Lower leg skin (tissue), 4 donors: ENCODE data around the gene VIL1. TPM values are rescaled to one million over a fixed set of nuclear protein-coding genes. Genes with fewer than 3 reads are reported as not detected.

Experiments
- DNase-seq, 2 donors: peaks; one replicate each; pipeline ENCODE4 v3.0.0-alpha.2; 2019; ENCODE audit warnings: low spot score in 2 of 2
- H3K4me3 ChIP-seq: fragments of 200-600 bp; sonication (generic); 2 replicates; pipeline ENCODE4 v1.5.1; 2017; ENCODE audit warnings: mild to moderate bottlenecking, low read depth; ENCODE audit not compliant: poor library complexity, severe bottlenecking
- POLR2A ChIP-seq, 2 donors: fragments of 450-650 bp; IDR thresholded peaks; one replicate each; pipeline ENCODE4 v1.6.1; 2016 to 2017; ENCODE audit warnings: antibody characterized with exemption in 2 of 2, mild to moderate bottlenecking in 1 of 2, moderate library complexity in 1 of 2
- WGBS, 2 donors: methylation state at CpG; one replicate each; pipeline ENCODE4 v1.1.5; 2018; 5-methylcytosine and 5-hydroxymethylcytosine counted together
- intact Hi-C: fragments of 100-400 bp; cut with DNase I; formaldehyde crosslinking; loops from one replicate; pipeline ENCODE4 v1.15.0; 2023; ENCODE audit warnings: low total_unique reads
- total RNA-seq, 4 donors: library from RNA; depleted of rRNA; stranded (reverse); fragments of >200 nt; gene quantifications; one replicate each; pipeline ENCODE4 v1.1.0, GENCODE V29; 2016
- TF ChIP-seq, protein P1 (sequence below), 3 donors: fragments of 450-650 bp; IDR thresholded peaks; one replicate each; pipeline ENCODE4 v1.5.1; 2016; ENCODE audit warnings: antibody characterized with exemption in 3 of 3, mild to moderate bottlenecking in 3 of 3, moderate library complexity in 2 of 3

The VIL1 gene
- total RNA-seq, 4 donors from 2014 or later, result 0.84 to 0.98 TPM; not detected in 2

DNA sequence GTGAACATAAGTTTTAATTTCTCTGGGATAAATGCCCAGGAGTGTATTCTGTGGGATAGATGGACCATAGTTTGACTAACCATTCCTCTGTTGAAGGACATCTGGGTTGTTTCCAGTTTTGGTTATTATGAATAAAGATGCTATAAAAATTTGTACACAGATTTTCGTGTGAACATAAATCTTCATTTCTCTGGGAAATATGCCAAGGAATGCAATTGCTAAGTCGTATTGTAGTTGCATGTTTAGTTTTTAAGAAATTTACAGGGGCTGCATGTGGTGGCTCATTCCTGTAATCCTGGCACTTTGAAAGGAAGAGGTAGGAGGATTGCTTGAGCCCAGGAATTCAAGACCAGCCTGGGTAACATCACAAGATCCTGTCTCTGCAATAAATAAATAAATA, 43.7 kb upstream of the VIL1 start:
- intact Hi-C loops, result no loop called here
- WGBS, 2 donors, result 19% methylated on average over 2 of the region's 2 CpGs
- no peak for DNase-seq

DNA sequence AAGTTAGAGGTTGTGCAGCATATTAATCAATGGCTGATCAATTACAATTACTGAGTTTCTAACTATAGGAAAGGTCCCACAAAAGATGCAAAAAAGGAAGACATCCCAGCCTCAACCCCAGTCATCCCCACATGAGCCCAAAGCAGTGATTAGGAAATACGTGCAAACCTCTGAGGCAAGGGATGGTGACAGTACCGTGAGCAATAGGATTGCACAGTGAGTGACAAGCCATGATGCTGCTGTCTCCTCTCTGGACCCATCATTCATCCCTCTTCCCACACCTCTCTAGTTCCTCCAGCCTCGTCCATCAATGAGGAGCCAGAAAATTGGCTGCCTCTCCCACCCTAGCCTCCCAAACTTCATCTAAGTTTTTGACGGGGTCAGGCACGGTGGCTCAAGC, 40.9 kb upstream of the VIL1 start:
- H3K4me3 ChIP-seq, result no peak overlapping the region
- intact Hi-C loops, result no loop called here
- TF ChIP-seq POLR2A (IDR thresholded peaks at IDR 0.05), result no peak
- TF ChIP-seq, protein P1, sequence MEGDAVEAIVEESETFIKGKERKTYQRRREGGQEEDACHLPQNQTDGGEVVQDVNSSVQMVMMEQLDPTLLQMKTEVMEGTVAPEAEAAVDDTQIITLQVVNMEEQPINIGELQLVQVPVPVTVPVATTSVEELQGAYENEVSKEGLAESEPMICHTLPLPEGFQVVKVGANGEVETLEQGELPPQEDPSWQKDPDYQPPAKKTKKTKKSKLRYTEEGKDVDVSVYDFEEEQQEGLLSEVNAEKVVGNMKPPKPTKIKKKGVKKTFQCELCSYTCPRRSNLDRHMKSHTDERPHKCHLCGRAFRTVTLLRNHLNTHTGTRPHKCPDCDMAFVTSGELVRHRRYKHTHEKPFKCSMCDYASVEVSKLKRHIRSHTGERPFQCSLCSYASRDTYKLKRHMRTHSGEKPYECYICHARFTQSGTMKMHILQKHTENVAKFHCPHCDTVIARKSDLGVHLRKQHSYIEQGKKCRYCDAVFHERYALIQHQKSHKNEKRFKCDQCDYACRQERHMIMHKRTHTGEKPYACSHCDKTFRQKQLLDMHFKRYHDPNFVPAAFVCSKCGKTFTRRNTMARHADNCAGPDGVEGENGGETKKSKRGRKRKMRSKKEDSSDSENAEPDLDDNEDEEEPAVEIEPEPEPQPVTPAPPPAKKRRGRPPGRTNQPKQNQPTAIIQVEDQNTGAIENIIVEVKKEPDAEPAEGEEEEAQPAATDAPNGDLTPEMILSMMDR (IDR thresholded peaks at IDR 0.05), result no peak
- DNase-seq, result no peak
- 83 to 85% methylated on average over 5 of the region's 5 CpGs for WGBS, 2 donors

More for the DNA sequence above, 43.7 kb upstream of the VIL1 start:
- TF ChIP-seq, protein P1 (IDR thresholded peaks at IDR 0.05), result no peak
- TF ChIP-seq POLR2A (IDR thresholded peaks at IDR 0.05), result no peak
- no peak overlapping the region for H3K4me3 ChIP-seq

DNA sequence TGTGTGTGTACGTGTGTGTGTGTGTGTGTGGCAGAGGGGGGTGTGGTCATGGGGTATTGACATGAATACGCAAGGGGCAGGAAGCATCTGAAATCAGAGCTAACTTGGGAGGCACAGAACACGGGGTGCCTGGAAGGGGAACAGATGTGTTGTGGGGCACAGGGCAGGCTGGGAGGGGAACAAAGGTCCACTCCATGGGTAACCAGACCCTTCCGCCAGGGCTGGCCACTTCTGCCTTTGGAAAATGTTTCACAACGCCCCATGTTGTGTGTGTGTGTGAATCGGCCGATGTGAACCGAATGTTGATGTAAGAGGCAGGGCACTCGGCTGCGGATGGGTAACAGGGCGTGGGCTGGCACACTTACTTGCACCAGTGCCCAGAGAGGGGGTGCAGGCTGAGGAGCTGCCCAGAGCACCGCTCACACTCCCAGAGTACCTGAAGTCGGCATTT, 37.0 kb upstream of the VIL1 start, which contains the start of gene SLC11A1:
Gene SLC11A1 (plus strand): TSS at position 358 of the 451 bp plus-strand sequence. CDS start 96 bp downstream, outside the sequence.
- intact Hi-C loops, result no loop called here
- H3K4me3 ChIP-seq, result no peak within 1 kb of the TSS
- 43 to 54% methylated on average over 13 of the region's 13 CpGs for WGBS, 2 donors
- no peak for TF ChIP-seq POLR2A (IDR thresholded peaks at IDR 0.05)
- TF ChIP-seq, protein P1 (IDR thresholded peaks at IDR 0.05), result no peak
- peak; percentile 67 to 91 for DNase-seq

DNA sequence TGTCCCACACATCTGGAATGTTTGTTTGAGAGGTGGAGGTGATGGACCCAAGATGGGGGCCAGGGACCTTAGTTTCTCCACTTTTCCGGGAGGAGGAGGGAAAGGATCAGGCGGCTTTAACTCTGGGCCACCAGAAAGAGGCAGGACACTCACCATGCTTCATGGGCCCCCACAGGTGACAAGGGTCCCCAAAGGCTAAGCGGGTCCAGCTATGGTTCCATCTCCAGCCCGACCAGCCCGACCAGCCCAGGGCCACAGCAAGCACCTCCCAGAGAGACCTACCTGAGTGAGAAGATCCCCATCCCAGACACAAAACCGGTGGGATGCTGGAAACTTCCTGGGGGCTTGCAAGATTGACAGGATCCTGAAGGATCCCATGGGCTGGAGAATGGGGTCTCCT, 36.1 kb upstream of the VIL1 start:
- no peak for DNase-seq
- no peak overlapping the region for H3K4me3 ChIP-seq
- intact Hi-C loops, result no loop called here
- TF ChIP-seq POLR2A (IDR thresholded peaks at IDR 0.05), result no peak
- TF ChIP-seq, protein P1 (IDR thresholded peaks at IDR 0.05), result no peak
- WGBS, 2 donors, result 94% methylated on average over 6 of the region's 6 CpGs

DNA sequence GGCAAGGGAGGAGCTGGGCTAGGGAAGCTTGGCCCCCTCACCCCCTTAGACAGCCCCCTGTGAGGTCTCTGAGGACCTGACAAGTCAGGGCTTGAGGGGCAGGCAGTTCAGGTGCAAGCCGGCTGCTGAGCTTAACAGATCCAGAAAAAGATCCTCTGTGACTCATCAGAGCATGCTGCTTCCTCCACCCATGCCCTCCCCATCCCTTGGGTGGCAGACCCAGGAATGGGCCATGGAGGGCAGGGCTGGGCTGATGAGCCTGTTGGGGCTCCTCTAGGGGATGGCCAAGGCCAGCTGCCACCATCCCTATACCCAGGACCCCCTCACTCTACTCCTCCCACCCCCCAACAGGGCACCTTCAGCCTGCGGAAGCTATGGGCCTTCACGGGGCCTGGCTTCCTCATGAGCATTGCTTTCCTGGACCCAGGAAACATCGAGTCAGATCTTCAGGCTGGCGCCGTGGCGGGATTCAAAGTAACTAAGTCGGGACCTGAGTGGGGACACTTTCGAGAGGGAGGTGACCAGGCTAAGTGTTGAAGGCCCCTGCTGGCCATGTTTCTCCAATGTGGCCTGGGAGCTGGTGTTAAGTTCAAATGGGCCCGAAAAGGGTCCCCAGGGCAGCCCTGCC, 34.9 kb upstream of the VIL1 start:
- intact Hi-C loops, result no loop called here
- H3K4me3 ChIP-seq, result no peak overlapping the region
- no peak for DNase-seq
- 58 to 71% methylated on average over 10 of the region's 10 CpGs for WGBS, 2 donors
- TF ChIP-seq, protein P1 (IDR thresholded peaks at IDR 0.05), result no peak
- TF ChIP-seq POLR2A (IDR thresholded peaks at IDR 0.05), result no peak

DNA sequence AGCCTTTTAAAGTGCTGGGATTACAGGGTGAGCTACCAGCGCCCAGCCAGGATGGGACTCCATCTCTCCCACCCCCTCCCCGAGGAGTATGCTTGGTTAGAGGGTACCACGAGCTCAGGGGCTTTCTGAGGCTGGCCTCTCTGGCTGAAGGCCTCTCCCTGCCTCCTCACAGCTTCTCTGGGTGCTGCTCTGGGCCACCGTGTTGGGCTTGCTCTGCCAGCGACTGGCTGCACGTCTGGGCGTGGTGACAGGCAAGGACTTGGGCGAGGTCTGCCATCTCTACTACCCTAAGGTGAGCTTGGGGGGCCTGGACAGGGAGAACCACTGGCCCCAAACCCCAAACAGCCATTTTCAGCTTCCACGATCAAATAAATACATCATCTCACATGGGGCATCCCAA, 33.9 kb upstream of the VIL1 start:
- DNase-seq, result no peak
- intact Hi-C loops, result no loop called here
- no peak overlapping the region for H3K4me3 ChIP-seq
- WGBS, 2 donors, result 75 to 79% methylated on average over 4 to 8 of the region's 9 CpGs
- TF ChIP-seq, protein P1 (IDR thresholded peaks at IDR 0.05), result no peak
- no peak for TF ChIP-seq POLR2A (IDR thresholded peaks at IDR 0.05)
